Eye (tissue), 1 donor: ENCODE results near the gene C7orf57.

ENCODE experiments used
- DNase-seq: peaks from one replicate; pipeline ENCODE4 v3.0.0-alpha.2; 2015

Gene C7orf57

DNA sequence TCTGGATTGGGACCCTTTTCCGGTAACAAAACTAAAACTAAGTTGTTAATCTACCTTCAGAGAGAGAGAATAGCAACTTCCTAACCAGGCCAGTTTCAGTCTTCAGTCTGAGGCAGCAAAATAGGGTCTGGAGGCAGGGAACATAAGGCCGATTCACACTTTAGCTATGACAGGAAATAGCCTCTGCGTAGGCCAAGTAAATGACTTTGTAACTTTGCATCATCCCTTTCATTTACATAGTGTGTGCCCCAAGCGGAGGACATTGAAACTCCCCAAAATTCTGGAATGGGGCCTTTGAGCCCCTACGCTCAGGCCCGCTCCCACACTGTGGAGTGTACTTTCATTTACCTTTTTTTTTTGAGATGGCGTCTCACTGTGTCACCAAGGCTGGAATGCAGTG is 52.0 kb downstream of the C7orf57 start:
- no peak for DNase-seq

DNA sequence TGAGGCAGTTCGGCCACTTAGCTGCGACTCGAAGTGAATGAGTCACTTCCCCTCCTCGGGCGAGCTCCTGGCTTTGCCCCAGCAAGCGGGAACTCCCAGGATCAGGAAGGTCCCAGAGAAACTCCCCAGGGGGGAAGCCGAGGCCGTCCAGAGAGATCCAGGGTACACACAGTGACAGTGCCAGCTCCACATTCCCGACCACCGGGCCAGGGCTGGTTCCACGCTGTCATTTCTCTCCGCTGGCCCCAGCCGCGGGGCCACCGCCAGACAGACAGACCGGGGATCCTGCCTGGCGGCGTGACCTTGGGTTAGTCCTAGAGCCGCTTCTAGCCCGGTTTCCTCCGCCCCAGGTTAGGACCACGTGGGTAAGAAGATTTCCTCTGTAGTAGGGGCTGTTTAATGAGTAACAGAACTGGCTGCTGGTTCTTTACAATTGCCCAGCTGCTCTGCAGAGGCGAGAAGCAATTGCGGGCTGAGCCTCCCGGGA is 53.3 kb downstream of the C7orf57 start:
- DNase-seq: no peak

DNA sequence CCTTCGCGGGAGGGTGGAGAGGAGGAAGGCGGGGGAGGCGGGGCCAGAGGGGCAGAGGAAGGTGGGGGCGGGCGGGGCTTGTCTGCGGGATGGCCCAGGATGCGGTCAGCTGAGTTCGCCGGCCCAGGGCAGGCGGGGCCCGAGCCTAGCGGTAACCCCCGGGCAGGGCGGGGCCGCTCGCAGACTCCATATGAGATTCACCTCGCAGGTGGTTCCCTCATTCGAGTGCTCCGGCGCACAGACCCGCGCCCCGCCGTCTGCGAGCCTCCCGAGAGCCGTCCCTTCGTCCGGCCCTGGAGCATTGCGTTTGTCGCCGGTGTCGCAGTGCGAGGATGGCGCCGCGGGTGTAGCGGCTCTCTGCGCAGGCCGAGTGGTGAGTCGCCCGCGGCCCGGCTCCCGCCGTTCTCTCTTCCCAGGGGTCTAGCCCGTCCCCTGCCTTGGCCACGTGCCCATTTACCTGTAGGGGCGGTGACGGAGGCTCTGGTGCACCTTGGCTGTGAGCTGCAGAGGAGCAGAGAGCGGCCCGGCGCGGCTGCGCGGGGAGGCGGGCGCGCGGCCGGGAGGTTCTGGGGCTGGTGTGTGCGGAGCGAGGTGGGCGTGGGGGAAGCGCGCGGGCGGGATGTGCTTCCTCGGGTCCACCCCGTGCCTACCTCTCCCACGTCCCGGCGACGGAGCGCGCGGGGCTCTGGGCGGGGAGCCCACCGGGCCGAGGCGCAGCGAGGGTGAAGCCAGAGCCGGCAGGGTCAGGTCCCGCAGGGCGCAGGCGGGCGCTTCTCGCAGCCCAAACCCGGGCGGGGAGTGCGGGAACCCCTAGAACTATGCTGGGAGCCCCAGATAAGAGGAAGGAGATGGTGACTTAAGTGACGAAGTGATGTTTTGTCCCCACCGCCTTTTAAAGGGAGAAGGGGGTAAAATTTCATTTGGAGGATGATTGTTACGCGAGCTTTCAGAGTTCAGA is 54.0 kb downstream of the C7orf57 start, which contains the start of gene UPP1:
Gene UPP1, plus strand, starts transcription at position 220 of the 958 bp plus-strand sequence. CDS start 5,519 bp downstream, outside the sequence.
- peak; percentile 85 for DNase-seq

DNA sequence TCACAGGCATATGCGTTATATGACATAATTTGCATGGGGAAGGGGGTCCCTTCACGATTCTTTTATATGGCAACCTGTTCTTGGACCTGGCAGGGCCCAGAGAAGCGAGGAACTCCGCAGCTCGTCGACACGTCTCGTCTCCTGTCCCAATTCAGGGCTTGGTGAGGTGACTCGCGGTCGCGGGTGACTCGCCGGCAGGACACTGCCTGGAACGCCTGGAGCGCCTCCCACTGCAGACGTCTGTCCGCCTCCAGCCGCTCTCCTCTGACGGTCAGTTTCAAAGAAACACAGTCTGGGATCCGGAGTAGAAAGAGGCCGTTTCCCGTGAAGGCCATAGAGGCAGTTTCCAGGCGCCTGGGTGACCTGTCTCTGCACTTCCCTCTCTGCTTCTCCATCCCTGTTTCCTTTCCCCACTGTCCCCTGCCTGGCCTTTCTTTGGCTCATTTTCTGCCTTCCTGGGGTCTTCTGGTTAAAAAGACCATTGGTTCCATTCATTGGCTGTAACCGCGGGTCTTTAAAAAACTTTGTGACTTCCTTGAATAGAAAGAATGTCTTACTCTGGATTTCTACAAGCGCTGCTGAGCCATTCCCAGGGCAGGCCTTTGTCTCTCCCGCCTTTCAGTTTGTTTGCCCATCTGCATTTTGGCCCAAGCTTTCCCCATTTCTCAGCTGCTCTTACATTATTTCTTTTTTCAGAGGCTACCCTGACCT is 54.9 kb downstream of the C7orf57 start:
- DNase-seq: peak; percentile 51

DNA sequence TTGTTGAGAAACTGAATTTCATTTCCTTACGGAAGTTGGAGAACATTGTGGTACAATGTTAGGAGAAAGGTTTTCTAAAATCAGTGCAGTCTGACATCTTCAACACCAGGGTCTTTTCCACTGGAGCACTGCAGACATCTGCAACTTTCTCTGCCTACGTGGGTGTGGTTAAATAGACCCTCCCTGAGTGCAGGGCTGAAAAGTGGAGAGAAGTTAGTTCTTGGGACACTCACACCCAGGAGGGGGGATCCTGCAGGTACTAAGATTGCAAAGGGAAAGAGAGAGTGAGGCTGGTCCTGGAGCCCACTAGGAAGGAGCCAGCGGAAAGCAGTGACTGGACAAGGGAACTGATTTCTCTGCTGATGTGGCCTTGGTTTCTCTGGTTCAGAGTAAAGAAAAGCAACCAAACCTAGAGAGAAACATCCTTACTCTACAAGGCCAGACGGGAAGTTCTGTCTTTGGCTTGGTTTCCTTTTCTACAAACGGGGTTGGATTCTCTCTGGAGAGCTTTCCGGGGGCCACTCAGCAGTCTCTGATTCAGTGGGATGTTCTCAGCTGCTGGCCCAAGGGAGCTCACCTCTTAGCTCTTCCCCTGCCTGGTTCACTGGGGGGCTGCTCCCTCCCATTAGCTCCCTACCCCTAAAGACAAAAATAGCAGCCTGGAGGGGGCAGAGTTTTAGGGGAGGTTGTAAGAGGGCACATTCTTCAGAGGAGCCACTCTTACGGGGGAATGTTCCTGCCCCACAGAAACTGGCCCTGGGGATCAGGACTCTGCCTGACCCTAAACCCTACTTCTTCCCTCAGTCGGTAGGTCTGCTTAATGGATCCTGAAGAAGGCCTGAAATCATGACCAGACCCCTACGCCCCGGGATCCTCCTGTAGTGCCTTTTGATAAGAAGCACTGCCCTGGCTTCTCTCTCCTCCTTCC is 56.4 kb downstream of the C7orf57 start:
- no peak for DNase-seq

DNA sequence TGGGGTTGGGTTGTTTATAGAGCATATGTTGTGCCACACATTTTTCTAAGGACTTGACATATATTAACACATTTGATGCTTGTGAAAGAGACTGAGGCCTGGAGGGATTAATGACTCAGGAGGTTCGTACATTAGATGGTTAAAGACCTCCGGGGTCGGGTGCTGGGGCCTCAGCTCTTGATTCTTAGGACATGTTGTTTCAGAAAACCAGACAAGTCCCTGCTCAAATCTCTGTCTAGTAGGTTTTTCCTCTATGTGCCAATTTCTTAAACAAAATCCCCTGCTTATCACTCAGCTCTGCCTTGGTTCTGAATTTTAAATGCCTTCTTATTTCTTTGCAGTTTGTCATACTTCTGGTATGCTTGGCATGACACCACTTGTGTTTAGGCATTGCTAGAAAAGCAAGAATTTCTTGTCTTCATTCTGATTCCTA is 59.5 kb downstream of the C7orf57 start:
- DNase-seq: peak; percentile 21

DNA sequence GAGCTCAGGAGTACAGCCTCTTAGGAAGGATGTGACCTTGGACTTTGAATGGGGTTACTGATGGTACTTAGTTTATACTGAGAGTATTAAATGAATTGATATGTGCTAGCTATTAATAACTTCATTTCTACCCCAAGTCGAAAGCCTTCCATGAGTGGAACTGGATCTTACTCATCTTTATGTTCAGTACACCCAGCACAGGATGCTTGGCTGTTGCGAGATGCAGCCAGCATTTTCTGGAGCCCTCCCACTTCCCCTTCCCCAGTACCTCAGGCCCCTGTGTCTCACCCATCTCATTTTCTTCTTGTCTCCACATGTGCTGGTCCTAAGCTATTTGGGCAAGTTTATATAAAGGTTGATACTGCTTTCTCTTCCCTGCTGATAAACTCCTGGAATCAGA is 60.9 kb downstream of the C7orf57 start:
- no peak for DNase-seq

DNA sequence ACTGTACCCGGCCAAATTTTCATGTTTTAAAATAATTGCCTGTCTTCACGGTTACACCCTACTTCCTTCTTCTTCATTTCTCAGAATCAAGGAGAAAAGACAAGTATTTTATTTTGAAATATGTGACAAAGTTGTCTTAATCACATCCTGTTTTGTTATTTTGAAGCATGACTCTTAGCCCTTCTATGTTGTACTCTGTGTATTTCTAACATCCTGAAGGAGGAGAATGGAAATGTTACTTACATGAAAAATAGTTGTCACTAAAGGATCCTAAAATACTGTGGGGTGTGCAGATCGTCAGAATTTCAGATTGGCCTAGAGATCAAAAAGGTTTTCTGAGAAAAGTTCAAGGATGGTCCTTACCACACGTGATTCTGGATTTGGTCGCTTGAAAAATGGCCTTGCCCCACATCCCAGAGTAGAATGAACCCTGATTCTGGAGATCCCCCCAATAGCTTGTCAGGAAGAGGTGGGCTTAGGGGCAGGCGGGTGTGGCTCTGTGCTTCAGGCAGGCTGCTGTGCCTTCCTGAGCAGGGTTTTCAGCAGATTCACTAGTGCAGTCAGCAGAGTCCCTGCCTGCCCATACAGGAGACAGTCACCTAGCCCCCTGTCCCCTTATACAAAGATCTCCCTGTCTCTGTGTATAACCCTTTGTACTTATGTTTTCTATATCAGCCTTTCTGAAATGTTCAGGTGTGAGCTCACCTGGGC is 62.3 kb downstream of the C7orf57 start:
- DNase-seq: no peak

DNA sequence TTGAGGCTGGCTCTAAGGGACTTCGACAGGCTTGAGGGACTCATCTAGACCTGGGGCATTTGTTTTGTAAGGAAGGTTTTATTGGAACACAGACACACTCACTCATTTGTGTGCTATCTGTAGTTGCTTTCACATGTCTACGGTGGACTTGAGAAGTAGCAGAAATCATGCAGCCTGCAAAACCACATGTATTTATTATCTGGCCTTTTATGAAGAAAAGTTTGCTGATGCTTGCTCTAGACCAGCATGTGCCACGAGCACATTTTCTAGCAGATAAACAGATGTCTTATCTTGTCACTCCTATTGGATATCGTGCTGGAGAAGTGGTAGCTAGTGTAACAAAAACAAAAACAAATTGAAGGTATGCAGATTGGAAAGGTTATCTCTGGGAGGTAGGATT is 63.5 kb downstream of the C7orf57 start:
- DNase-seq: no peak

DNA sequence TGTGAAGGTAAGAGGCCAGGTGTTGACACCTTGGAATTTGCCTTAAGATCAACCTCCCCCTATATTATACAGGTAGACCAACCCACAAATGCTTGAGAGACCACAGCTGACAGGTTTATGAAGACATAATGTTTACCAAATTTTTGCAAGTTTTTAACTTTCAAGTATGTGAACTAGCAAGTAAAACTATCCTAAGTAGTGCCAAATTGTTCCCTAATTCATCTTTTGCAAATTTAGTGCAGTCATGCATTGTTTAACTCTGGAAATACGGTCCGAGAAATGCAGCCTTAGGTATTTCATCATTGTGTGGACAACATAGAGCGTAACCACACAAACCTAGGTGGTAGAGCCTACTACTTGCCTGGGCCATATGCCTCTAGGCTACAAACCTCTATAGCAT is 64.4 kb downstream of the C7orf57 start:
- DNase-seq: no peak

DNA sequence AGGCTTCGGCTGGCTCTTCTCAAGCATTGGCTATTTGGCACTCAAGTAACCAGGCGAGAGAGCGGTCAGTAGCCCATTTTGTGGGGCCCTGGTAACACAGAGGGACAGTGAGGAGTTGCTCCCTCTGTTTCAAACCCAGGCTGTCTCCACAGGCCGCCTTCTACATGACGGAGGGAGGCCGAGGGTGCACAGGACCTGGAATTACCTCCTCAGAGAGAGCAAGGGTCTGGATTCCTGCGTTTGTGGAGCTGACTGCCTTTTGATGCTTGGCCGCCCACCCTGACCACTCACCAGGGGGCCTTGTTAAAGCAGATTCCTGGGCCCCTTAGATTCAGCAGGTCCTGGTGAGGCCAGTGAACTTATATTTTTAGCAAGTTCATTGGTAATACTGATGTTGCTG is 66.0 kb downstream of the C7orf57 start:
- no peak for DNase-seq

DNA sequence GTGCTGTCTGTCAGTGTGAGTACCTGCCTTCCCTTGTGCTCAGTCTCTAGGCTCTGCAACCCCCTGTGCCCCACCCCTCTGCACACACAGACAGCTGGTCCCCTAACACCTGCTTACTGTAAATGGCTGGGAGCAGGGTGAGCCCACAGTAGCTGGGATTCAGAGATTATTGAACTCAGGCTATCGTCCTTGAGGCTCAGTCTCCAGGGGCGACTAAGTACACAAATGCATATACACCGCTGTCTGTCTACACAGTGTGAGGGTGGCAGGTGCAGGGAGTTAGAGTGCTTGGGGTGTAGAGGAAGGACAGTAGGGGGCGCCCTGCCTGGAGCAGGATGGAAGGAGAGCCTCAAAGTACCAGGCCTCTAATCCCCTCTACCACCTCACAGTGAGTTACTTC is 66.6 kb downstream of the C7orf57 start:
- no peak for DNase-seq

DNA sequence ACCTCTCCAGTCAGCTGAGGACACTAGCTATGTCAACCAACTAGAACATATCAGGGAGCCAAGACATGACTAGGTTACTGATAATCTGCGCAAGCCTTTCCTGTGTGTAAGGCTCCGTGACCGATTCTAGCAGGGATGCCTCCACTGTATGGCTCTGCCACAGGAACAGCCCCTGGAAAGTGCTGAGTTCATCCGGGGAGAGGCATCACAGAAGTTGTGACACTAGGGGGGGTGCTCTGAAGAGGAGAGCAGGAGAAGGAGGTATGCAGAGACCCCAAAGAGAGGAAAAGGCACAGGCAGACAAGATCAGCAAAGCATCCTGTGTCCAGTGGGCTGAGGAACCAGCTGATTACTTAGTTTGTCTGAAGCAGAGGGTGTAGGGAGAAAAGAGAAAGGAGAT is 67.2 kb downstream of the C7orf57 start:
- no peak for DNase-seq

DNA sequence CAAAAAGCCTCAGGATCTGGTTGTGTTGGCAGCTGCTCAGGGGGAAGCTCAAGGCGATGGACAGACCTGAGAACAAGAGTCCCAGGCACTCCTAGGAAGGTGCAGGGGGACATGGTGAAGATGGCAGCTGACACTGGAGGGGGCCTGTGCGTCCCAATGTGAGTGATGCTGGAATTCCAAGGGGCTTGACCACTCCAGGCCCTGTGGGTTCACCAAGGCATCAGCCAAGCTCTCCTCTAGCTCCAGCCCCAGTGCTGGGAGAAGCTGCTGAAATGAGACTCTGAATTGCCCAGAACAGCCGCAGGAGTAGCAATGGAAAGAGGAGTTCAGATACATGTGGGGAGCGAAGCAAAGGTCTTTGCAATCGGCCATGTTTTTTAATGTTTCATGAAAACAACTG is 69.7 kb downstream of the C7orf57 start:
- no peak for DNase-seq

DNA sequence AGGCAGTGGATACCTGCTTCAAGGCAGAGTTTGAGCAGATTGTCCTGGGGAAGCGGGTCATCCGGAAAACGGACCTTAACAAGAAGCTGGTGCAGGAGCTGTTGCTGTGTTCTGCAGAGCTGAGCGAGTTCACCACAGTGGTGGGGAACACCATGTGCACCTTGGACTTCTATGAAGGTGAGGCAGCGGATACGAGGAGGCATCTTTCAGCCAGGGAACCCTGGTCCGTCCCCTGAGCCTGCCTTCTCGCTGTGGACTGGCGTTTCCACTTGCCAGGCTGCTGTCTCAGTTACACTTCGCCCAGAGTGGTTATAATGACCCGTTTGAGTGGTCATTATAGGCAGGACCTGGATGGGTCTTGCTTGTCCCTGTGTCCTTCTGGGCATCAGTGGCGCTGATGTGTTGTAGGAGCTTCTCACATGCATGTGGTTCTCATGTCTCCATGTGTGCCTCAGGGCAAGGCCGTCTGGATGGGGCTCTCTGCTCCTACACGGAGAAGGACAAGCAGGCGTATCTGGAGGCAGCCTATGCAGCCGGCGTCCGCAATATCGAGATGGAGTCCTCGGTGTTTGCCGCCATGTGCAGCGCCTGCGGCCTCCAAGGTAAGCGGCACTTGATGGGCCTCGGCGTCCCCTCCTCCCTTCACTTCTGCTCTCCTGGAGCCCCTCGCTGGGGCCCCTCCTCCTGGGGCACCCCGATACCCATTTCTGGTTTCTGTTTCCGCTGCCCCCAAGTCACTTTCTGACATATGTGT is 71.7 kb downstream of the C7orf57 start:
- no peak for DNase-seq

DNA sequence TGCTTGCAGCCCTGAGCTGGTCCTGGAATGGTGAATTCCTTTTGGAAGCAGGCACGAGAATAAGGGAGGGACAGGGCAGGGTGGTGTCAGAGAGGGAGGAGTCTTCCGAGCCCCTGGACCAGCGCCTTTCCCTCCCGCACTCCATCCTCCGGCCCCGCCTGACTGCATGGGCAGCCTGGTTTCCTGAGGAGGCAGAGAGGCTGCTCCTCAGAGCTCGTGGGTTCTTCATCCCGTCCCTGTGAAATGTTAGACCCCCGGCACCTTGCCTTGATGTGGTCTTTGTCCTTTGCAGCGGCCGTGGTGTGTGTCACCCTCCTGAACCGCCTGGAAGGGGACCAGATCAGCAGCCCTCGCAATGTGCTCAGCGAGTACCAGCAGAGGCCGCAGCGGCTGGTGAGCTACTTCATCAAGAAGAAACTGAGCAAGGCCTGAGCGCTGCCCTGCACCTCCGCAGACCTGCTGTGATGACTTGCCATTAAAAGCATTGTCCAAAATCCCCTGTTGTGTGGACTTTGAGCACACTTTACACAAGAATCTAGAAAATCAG is 72.7 kb downstream of the C7orf57 start:
- no peak for DNase-seq

DNA sequence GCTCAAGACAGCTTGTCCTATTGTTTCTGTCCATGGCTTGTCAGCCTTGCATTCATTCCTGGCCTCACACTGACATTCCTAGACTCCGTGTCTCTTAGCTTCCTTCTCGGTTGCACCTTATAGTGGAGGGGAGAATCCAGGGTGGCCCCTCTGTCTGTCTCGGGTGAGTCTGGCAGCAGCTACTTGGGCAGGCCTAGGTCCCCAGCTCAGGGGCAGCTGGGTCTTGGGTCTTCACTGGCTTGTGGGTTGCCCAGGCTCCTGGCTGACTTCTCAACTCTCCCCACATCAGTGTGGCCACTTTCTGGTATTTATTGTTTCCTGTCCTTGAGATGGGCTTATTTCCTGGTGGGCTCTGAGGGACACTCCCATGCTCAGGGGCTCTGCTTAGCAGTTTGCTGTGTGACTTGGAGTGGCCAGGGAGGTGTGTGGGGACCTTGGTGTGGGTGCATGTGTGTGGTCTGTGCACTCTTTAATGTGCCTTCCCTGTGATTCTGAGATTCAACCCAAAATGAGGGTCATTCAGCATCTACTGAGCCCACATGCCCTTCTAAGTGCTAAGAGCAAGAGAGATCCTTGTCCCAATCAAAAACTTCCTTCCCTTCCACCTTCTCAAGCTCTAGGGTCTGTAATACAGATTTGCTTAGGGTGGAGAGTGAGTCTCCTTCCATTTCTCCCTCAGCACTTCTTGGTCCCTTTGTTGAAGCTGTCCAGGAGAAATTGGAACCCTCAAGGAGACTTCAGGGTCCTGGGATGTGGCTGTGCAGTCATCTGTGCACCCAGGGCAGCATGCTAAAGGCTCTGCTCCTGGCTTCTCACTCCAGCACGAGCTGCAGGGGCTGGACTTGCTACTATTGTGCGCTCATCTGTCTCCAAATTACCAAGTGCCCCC is 73.9 kb downstream of the C7orf57 start:
- DNase-seq: no peak

DNA sequence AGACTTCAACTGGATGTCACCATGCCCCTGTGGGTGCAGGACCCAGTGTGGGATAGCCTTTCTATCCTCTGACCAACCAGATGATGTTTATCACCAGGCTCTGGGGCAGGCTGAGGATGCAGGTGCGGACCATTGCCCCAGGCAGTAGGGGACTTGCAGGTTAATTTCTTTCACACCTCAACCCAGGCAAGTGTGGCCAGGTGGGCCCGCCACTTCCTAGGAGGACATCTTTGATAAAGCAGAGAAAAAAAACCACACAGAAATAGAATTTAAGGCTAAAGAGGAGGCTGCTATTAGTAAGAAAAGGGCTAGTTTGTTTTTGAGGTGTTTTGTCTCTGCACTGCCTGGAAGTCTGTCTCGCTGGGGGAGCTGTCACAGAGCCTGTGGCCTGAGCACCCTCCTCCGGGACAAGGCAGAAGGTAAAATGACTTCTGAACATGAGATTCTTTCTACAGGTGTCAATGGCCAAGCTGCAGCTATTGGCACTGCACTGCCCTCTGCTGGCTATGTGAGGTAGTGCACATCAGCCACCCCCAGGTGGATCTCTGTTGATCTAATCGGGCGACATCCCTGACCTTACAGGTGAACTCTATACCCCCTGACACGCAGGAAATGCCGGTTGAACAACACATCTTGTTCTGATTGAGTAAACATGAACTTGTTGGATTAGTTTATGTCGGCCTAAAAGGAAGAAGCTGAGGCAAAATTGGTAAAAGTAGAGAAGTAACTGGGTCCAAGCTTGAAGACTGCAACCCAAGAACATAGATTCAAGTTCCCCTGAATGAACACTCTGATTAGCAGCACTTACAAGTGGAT is 74.7 kb downstream of the C7orf57 start:
- DNase-seq: peak; percentile 83

DNA sequence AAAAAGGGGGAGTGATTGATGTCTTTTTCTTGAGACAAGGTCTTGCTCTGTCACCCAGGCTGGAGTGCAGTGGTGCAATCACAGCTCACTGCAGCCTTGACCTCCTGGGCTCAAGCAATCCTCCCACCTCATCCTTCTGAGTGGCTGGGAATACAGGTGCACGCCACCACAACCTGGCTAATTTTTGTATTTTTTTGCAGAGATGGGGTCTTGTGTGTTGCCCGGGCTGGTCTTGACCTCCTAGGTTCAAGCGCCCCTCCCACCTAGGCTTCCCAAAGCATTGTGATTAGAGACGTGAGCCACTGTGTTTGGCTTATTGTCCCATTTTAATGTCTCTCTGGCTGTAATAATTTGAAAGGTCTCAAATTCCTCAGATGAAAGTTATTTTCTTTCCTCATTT is 75.5 kb downstream of the C7orf57 start:
- no peak for DNase-seq
